GM18909 (cell line): ENCODE results near the gene NHERF1.

ENCODE experiments used
- ATAC-seq: cut with Tn5 transposase; IDR thresholded peaks from one replicate; pipeline ENCODE4 v1.9.1; 2021; ENCODE audit warnings: mild to moderate bottlenecking; ENCODE audit not compliant: unreplicated experiment, poor library complexity

The NHERF1 gene

DNA sequence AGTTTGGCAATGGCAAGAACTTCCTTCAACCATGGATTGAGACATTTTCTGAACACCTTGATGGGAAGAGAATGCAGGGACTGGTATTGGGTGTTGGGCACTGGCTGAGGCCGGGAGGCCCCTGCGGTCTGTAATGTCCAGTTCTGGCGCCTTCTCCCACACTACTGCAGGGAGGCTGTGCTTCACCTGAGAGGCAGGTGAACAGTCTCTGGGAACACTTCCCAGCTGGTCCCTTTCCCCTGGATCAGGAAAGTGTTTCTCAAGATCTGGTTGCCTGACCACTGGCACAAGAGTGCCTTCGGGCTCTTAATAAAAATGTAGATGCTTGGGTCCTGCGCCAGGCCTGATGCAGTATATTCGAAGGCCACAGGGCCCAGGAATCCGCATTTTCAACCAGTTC is 56.3 kb downstream of the NHERF1 start:
- no peak for ATAC-seq

DNA sequence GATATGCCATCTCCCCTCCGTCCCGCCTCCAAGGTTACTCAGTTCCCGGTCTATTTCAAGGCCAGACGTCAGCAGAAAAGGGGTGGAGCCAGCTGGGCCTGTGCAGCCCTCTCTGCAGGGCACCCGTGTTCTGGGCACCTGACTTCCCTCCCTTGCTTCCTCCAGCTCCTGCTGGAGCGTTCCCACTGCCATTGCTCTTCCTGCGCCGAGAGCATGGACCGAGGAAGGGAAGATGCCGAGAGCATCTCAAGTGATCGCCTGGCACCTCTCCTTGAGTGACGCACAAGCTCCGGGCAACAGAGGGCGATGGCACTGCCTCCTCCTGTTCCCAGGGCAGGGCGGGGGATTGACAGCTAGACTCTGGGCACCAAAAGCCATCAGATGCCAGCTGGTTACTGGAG is 57.2 kb downstream of the NHERF1 start:
- no peak for ATAC-seq

DNA sequence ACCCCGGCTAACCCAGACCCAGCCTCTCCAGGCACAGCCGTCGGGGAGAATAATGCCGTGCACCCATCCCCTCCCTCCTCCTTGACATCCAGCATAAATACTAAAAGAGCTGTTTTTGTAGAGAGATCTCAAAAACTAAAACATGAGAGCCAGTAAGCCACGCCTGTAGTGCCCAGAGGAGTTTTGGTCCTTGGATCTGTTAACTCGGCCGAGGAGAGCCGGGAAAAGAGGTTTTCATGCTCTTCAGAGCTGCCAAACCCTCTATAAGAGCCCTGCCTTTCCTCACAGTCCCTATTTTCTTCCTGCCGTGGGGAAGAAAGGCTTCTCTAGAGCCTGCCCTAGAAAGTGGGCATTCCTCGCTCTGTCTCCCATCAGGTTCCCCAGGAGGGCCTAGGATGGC is 57.9 kb downstream of the NHERF1 start:
- ATAC-seq: no peak

DNA sequence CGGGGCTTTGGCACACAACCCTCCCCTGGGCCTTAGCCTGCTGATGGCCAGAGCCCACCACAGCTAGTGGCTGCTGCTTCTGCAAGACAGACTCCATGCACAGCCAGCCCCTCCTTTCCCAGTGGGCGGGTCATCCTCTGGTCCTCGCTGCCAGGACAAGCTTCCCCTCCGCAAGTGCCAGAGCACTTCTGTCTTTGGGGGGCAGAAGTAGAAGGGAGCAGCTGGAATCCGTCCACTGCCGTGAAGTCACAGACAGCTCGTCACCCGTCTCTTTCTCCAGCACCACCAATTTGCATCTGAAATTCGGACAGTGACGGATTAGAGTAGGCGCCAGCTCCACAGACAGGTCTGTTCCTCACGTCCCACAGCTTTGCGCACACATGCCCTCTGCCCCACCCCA is 59.0 kb downstream of the NHERF1 start:
- no peak for ATAC-seq

DNA sequence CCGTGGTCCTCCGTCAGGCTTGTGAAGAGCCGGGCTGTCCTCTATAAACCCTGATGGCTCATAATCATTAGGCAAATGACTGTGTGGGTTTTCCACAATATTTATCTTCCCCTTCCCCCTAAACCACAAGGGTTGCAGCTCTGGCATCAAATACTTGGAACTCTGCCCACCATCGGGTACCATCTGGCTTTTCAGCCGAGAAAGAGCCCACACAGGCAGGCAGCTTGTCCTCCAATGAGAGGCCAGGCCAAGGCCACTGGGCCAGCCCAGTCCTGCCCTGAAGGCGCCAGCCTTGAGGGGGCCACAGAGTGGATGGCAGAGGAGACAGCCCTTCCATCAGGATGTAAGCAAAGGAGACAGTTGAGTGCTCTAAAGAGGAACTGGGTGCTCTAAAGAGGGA is 59.5 kb downstream of the NHERF1 start:
- no peak for ATAC-seq

DNA sequence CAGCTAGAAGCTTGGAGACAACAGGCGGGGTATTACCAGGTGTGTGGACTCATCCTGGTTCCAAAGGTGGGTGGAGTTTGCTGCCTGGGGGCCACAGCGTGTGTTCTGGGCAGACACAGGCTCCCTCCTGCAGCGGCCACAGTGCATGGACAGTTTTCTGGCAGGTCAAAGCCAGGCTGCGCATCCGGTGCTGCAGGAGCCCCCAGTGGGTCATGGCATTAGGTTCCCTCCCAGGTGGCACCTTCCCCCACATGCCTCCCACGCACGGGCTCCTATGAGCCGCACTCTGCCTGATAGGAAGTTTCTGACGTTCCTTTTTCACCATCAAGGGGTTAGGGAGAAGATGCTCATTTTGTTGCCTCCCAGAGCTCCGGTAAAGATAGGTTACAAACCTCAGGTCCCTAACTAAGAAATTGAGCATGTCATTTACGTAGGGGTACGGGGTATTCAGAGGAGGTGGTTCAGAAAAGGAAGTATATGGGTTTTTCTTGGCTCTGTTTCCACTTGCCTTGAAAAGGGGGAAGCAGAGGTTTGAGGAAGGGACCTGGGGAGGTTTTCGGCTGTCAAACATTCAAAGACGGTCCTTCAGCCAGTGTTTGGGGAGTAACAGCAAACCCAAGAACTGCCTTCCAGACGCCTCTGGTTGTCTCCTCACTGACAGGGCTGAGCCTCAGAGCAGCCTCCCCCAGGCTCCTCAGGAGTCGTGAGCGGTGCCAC is 60.4 kb downstream of the NHERF1 start:
- no peak for ATAC-seq

GRCh38 chr17:74810699-74811485 is 62.5 kb downstream of the NHERF1 start:
- no peak for ATAC-seq

DNA sequence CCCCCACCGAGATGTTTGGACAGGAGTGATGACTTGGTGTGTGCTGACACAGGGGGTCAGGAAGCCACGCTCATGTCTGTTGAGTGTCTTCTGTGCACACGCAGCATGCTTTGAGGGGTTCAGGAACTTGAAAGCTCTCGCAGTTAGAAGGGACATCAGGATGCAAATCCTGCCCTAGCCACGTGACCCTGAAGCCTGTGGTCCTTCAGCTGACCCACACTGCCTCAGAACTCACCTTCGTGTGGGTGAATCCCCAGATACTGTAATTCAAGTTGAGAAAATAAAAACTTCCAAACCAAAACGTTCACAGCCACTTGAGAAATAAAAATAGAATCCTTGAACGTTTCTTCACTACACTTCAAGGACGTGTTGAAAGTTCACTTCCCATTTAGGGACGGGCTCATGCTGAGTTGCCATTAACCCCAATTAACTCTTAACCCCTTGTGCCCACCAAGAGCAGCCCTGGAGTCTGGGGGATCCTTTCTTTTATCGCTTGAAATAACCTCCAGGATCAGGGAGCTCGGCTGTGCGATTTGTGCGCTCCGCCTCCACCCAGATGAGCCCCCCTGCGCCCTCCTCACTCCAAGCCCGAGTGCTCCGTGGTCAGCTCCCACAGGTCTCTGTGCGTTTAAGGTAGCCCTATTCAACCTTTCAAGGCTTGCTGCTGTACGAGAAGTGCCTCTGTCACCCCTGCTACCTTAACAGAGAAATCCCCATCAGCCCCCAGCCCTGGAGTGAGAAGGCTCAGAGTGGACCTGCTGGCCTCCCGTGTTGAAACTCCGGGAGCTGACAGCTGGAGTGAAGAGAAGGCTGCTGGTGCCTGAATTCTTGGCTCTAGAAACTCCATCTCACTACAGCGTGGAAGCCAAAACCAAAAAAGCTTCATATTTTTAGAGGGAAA is 63.9 kb downstream of the NHERF1 start:
- ATAC-seq: no peak

- ATAC-seq: no peak
Measured at GRCh38 chr17:74814453-74814852, 66.0 kb downstream of the NHERF1 start.

- no peak for ATAC-seq
Measured at GRCh38 chr17:74815067-74815466, 66.6 kb downstream of the NHERF1 start.

DNA sequence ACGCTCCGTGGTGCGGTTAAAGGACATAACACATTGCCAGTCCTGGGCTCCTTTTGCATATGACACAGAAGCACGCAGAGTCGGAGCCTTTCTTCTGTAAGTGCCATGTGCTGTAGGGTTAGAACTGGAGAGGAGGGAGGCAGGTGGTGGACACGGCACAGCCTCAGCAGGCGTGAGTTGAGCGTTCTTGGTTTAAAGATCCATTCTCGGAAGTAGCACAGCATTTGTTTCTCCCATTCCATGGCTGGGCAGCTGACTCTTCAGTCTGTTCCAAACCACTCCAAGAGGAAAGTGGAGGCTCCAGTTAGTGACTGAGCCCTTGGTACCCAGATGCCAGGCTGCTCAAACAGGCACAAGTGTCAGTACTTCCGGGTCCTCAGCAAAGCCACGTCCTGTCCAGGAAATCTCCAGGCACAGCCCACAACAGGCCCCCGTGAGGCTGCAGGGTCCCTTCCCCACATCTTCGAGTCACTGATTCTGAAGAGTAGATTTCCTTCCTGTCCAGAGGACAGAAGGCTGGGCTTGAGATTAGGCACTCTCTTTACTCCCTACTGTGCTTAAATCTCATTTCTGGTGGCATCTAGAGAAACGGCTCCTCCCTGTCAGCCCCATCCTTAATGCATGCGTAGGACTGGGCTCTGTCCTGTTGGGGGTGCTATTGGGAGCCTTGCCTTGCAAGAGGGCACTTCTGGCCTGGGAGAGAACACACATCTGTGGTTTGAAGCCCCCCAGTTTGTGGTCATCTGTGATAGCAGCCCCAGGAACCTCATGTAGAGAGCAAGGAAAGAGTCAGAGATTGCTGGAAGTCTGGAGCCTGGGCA is 67.3 kb downstream of the NHERF1 start:
- no peak for ATAC-seq

GRCh38 chr17:74816905-74817620 is 68.6 kb downstream of the NHERF1 start:
- ATAC-seq: no peak

- no peak for ATAC-seq
Measured at GRCh38 chr17:74818291-74818938, 70.0 kb downstream of the NHERF1 start.
